Right ventricle myocardium superior (tissue), 1 donor: Measurements from ENCODE around the gene PIGX. TPM values are rescaled to one million over a fixed set of nuclear protein-coding genes. Genes with fewer than 3 reads are reported as not detected.

Experiments used
- ATAC-seq: fragments of 200-7000 bp; cut with Tn5 transposase; one replicate; pipeline ENCODE4 v1.9.1; 2020; ENCODE audit warnings: mild to moderate bottlenecking; ENCODE audit not compliant: poor library complexity
- DNase-seq: peaks from one replicate; pipeline ENCODE4 v3.0.0-alpha.2; 2020
- intact Hi-C: fragments of 100-400 bp; cut with DNase I; formaldehyde crosslinking; loops from one replicate; pipeline ENCODE4 v1.11.2; 2022
- long read RNA-seq: library from polyadenylated mRNA; unstranded; transcript quantifications from one replicate; pipeline ENCODE4 v2.0.0, GENCODE V29; 2021
- total RNA-seq: library from RNA; stranded (reverse); fragmentation: NEBNext Ultra II Directional; extraction: Animal tissue kit (Norgen Biotek cat#: 25700); gene quantifications from one replicate; pipeline ENCODE4 v1.2.1, GENCODE V29; 2021
- donor health status: DM: no; HTN: yes; CAD: no; lungs with severe emphysema.

Gene PIGX
- 13.9 TPM for total RNA-seq
- long read RNA-seq, transcript PIGX-201 (7 exons, 953 nt): major isoform, 24 of 53 reads
- long read RNA-seq, transcript PIGX-202 (6 exons, 3,057 nt): minor isoform, 13 of 53 reads
- long read RNA-seq, partial matches to known transcripts: 0 of 53 reads
- long read RNA-seq, other reads (novel, unspliced or antisense): 11 of 53 reads

GRCh38 chr3:196711838-196712513, at the start of gene PIGX, which contains the start of gene CEP19:
Gene PIGX, plus strand, starts transcription at chr3:196712377.
Gene CEP19, minus strand, starts transcription at chr3:196712250. Its CDS starts 3,593 bp downstream, at chr3:196708657.
- intact Hi-C loops: no loop called here
- ATAC-seq (peak; percentile 99), DNase-seq (peak; percentile 91)

- no peak for DNase-seq
- no peak for ATAC-seq
- intact Hi-C loops: no loop called here
Measured at GRCh38 chr3:196662711-196663571, 49.2 kb upstream of the PIGX start.

- DNase-seq: no peak
- intact Hi-C loops: no loop called here
- ATAC-seq: no peak
Measured at GRCh38 chr3:196666001-196666867, 45.9 kb upstream of the PIGX start.

GRCh38 chr3:196667056-196667825, 44.9 kb upstream of the PIGX start:
- intact Hi-C loops: no loop called here
- ATAC-seq (no peak), DNase-seq (no peak)

GRCh38 chr3:196670339-196670738, 41.8 kb upstream of the PIGX start:
- peak; percentile 79 for ATAC-seq
- DNase-seq: no peak
- intact Hi-C loops: no loop called here

- DNase-seq (no peak), ATAC-seq (no peak)
- intact Hi-C loops: no loop called here
Measured at GRCh38 chr3:196673632-196674031, 38.5 kb upstream of the PIGX start.

- intact Hi-C loops: no loop called here
- no peak for DNase-seq
- no peak for ATAC-seq
Measured at GRCh38 chr3:196677353-196677752, 34.8 kb upstream of the PIGX start.

GRCh38 chr3:196677931-196678330, 34.2 kb upstream of the PIGX start:
- intact Hi-C loops: no loop called here
- DNase-seq: no peak
- ATAC-seq: no peak

- intact Hi-C loops: loop anchor here (5.0 to 10.0 kb wide), 2 partner anchors 77 to 140 kb away; no protein-coding TSS in a partner anchor
- peak; percentile 78 for ATAC-seq
- peak; percentile 57 for DNase-seq
Measured at GRCh38 chr3:196684548-196685407, 27.4 kb upstream of the PIGX start.

- no peak for DNase-seq
- intact Hi-C loops: loop anchor here (5.0 to 10.0 kb wide), 2 partner anchors 79 to 142 kb away; no protein-coding TSS in a partner anchor
- no peak for ATAC-seq
Measured at GRCh38 chr3:196686436-196686835, 25.7 kb upstream of the PIGX start.

GRCh38 chr3:196688349-196688748, 23.8 kb upstream of the PIGX start:
- peak; percentile 87 for ATAC-seq
- intact Hi-C loops: loop anchor here (5.0 to 10.0 kb wide), 2 partner anchors 81 to 144 kb away; no protein-coding TSS in a partner anchor
- DNase-seq: peak; percentile 74

- DNase-seq (no peak), ATAC-seq (no peak)
- intact Hi-C loops: loop anchor here (5.0 to 10.0 kb wide), 2 partner anchors 83 to 145 kb away; no protein-coding TSS in a partner anchor
Measured at GRCh38 chr3:196689941-196690660, 22.1 kb upstream of the PIGX start.

- intact Hi-C loops: no loop called here
- DNase-seq: no peak
- ATAC-seq: no peak
Measured at GRCh38 chr3:196691386-196691785, 20.8 kb upstream of the PIGX start.

- DNase-seq: no peak
- intact Hi-C loops: no loop called here
- no peak for ATAC-seq
Measured at GRCh38 chr3:196694202-196694638, 18.0 kb upstream of the PIGX start.

GRCh38 chr3:196694941-196695848, 17.0 kb upstream of the PIGX start:
- ATAC-seq (no peak), DNase-seq (no peak)
- intact Hi-C loops: no loop called here
